KMS-11 (cell line): Measurements from ENCODE around the gene DOK6.

Source experiments
- H2AFZ ChIP-seq: fragments of 200-600 bp; sonication (generic); 2 replicates; pipeline ENCODE4 v1.6.1; 2016; ENCODE audit warnings: antibody characterized with exemption, mixed run types, low read depth
- H3K27ac ChIP-seq: fragments of 200-600 bp; sonication (generic); 2 replicates; pipeline ENCODE4 v1.6.1; 2016; ENCODE audit warnings: mild to moderate bottlenecking, mixed run types
- H3K27me3 ChIP-seq: fragments of 200-600 bp; sonication (generic); 2 replicates; pipeline ENCODE4 v1.6.1; 2017; ENCODE audit warnings: mild to moderate bottlenecking, low read depth, mixed run types, moderate library complexity; ENCODE audit not compliant: insufficient read depth
- H3K36me3 ChIP-seq: fragments of 200-600 bp; sonication (generic); 2 replicates; pipeline ENCODE4 v1.6.1; 2017; ENCODE audit warnings: mild to moderate bottlenecking, mixed run types; ENCODE audit not compliant: insufficient read depth
- H3K4me1 ChIP-seq: fragments of 200-600 bp; sonication (generic); 2 replicates; pipeline ENCODE4 v1.6.1; 2016; ENCODE audit warnings: mild to moderate bottlenecking, low read depth, mixed run types; ENCODE audit not compliant: poor library complexity, severe bottlenecking
- H3K4me2 ChIP-seq: fragments of 200-600 bp; sonication (generic); 2 replicates; pipeline ENCODE4 v1.7.0; 2016; ENCODE audit warnings: mild to moderate bottlenecking, mixed run types
- H3K4me3 ChIP-seq: fragments of 200-600 bp; sonication (generic); IDR thresholded peaks from 2 replicates; pipeline ENCODE4 v1.6.1; 2017; ENCODE audit warnings: low read depth, low read length, mixed read lengths; ENCODE audit not compliant: insufficient read depth
- H3K79me2 ChIP-seq: fragments of 200-600 bp; sonication (generic); 2 replicates; pipeline ENCODE4 v1.6.1; 2016; ENCODE audit warnings: low read depth, mixed run types; ENCODE audit not compliant: insufficient read depth
- H3K9ac ChIP-seq: fragments of 200-600 bp; sonication (generic); 2 replicates; pipeline ENCODE4 v1.6.1; 2016; ENCODE audit warnings: mild to moderate bottlenecking, mixed run types
- H4K20me1 ChIP-seq: fragments of 200-600 bp; sonication (generic); 2 replicates; pipeline ENCODE4 v1.6.1; 2016; ENCODE audit warnings: mild to moderate bottlenecking, mixed run types; ENCODE audit not compliant: insufficient read depth
- TF ChIP-seq, protein P1 (sequence below): fragments of 200-600 bp; sonication (generic); conservative IDR thresholded peaks from 2 replicates; pipeline ENCODE4 v1.6.1; 2017; ENCODE audit warnings: low read depth, mild to moderate bottlenecking, antibody characterized with exemption, low read length, moderate library complexity, mixed read lengths

The DOK6 gene

DNA sequence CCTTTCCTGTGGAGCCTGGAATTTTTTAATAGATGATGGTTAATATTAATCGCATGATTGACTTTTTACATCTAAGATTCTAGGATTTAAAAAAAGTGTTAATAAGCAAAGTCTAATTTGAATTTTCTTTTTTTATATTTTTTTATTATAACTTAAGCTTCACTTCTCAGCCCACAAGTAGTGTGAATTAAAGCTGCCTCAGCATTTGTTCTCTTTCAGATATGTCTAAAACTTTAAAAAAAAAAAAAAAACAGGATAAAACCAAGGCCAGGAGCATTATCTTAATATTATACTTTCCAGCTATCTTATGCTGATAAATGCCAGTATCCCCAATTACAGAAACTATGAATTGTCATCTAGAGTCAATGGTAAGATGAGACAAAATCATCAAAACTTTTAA is 437.3 kb downstream of the DOK6 start:
- H4K20me1 ChIP-seq: no peaks in the 10 kb centered on the region
- no peak overlapping the region for H3K4me2 ChIP-seq
- H2AFZ ChIP-seq: no peak overlapping the region

DNA sequence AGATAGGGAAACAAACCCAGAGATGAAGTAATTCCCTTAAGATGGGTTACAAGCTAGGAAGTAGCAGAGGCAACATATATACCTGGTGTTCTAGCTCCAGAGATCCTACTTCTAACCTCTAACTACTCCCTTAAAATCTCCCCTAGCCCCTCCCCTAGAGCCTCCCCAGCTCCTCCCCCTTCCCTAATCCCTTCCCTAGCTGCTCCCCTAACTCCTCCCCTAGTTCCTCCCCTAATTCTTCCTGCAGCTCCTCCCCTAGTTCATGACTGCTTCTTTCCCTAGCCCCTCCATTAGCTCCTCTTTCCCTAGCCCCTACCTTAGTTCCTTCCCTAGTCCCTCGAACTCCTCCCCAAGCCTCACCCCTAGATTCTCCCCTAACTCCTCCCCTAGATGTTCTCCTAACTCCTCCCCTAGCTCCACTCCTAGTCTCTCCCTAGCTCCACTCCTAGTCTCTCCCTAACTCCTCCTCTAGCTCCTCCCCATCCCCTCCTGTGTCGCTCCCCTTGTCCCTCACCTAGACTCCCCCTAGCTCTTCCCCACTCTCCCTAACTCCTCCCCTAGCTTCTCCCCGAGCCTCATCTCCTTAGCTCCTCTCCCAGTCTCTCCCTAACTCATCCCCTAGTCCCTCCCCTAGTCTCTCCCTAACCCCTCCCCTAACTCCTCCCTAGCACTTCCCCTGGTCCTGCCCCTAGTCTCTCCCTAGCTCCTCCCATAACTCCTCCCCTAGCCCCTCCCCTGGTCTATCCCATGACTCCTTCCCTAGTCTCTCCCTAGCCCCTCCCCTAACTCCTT is 438.1 kb downstream of the DOK6 start:
- TF ChIP-seq, protein P1, sequence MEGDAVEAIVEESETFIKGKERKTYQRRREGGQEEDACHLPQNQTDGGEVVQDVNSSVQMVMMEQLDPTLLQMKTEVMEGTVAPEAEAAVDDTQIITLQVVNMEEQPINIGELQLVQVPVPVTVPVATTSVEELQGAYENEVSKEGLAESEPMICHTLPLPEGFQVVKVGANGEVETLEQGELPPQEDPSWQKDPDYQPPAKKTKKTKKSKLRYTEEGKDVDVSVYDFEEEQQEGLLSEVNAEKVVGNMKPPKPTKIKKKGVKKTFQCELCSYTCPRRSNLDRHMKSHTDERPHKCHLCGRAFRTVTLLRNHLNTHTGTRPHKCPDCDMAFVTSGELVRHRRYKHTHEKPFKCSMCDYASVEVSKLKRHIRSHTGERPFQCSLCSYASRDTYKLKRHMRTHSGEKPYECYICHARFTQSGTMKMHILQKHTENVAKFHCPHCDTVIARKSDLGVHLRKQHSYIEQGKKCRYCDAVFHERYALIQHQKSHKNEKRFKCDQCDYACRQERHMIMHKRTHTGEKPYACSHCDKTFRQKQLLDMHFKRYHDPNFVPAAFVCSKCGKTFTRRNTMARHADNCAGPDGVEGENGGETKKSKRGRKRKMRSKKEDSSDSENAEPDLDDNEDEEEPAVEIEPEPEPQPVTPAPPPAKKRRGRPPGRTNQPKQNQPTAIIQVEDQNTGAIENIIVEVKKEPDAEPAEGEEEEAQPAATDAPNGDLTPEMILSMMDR: no peak
- no peaks in the 10 kb centered on the region for H3K79me2 ChIP-seq
- no peaks in the 10 kb centered on the region for H4K20me1 ChIP-seq
- no peak overlapping the region for H3K9ac ChIP-seq
- H3K4me1 ChIP-seq: no peaks in the 10 kb centered on the region
- H3K27ac ChIP-seq: no peak overlapping the region
- no peak overlapping the region for H3K4me2 ChIP-seq
- H3K27me3 ChIP-seq: no peaks in the 10 kb centered on the region
- H2AFZ ChIP-seq: no peak overlapping the region
- H3K36me3 ChIP-seq: no peaks in the 10 kb centered on the region
- no peak overlapping the region for H3K4me3 ChIP-seq

More for the DNA sequence above, 437.3 kb downstream of the DOK6 start:
- no peak overlapping the region for H3K4me3 ChIP-seq
- TF ChIP-seq, protein P1: no peak
- no peaks in the 10 kb centered on the region for H3K27me3 ChIP-seq
- H3K79me2 ChIP-seq: no peaks in the 10 kb centered on the region
- no peaks in the 10 kb centered on the region for H3K4me1 ChIP-seq
- H3K36me3 ChIP-seq: no peaks in the 10 kb centered on the region
- H3K9ac ChIP-seq: no peak overlapping the region
- H3K27ac ChIP-seq: no peak overlapping the region

GRCh38 chr18:69839497-69839896 is 438.8 kb downstream of the DOK6 start:
- Histone ChIP-seq H4K20me1 (no peaks in the 10 kb centered on the region), H3K36me3 (no peaks in the 10 kb centered on the region), H3K27ac (no peak overlapping the region), H2AFZ (no peak overlapping the region), H3K9ac (no peak overlapping the region), H3K4me3 (no peak overlapping the region), H3K27me3 (no peaks in the 10 kb centered on the region), H3K4me1 (no peaks in the 10 kb centered on the region), H3K79me2 (no peaks in the 10 kb centered on the region), H3K4me2 (no peak overlapping the region)
- TF ChIP-seq, protein P1: no peak

- no peaks in the 10 kb centered on the region for H3K79me2 ChIP-seq
- H3K27me3 ChIP-seq: no peaks in the 10 kb centered on the region
- no peaks in the 10 kb centered on the region for H3K36me3 ChIP-seq
- H3K4me2 ChIP-seq: no peak overlapping the region
- H3K27ac ChIP-seq: no peak overlapping the region
- H3K4me1 ChIP-seq: no peaks in the 10 kb centered on the region
- H3K9ac ChIP-seq: no peak overlapping the region
- H3K4me3 ChIP-seq: no peak overlapping the region
- H2AFZ ChIP-seq: no peak overlapping the region
- H4K20me1 ChIP-seq: no peaks in the 10 kb centered on the region
- TF ChIP-seq, protein P1: no peak
Observed at GRCh38 chr18:69840001-69840400, 439.3 kb downstream of the DOK6 start.
